Stomach smooth muscle (tissue), 2 donors: ENCODE results near the gene PDE11A.
"Not testable (repeated sequence)": the region's sequence is repeated elsewhere in the genome, so short reads cannot be mapped to it uniquely, and the experiment has no call there.

Experiments used
- H3K27ac ChIP-seq: one replicate; pipeline ENCODE4 v1.7.0; 2013; ENCODE audit warnings: mild to moderate bottlenecking, low read length, inconsistent platforms
- H3K27me3 ChIP-seq, 2 donors: one replicate each; pipeline ENCODE4 v1.7.0; 2013; ENCODE audit warnings: low read length in 2 of 2; ENCODE audit not compliant: insufficient read depth in 2 of 2, control insufficient read depth in 1 of 2
- H3K36me3 ChIP-seq, 2 donors: one replicate each; pipeline ENCODE4 v1.7.0; 2013; ENCODE audit warnings: low read length in 2 of 2; ENCODE audit not compliant: control insufficient read depth in 2 of 2, insufficient read depth in 2 of 2
- H3K4me1 ChIP-seq: one replicate; pipeline ENCODE4 v1.7.0; 2013; ENCODE audit warnings: low read length; ENCODE audit not compliant: control insufficient read depth, insufficient read depth
- H3K4me3 ChIP-seq, 2 donors: one replicate each; pipeline ENCODE4 v1.7.0; 2013; ENCODE audit warnings: low read length in 2 of 2
- H3K9ac ChIP-seq, 2 donors: one replicate each; pipeline ENCODE4 v1.7.0; 2013; ENCODE audit warnings: low read length in 2 of 2, mild to moderate bottlenecking in 1 of 2
- H3K9me3 ChIP-seq, 2 donors: one replicate each; pipeline ENCODE4 v1.7.0; 2013; ENCODE audit warnings: low read length in 2 of 2; ENCODE audit not compliant: control insufficient read depth in 2 of 2
- donor health status: healthy.
- donor health status: Pancreatic carcinoma.

The PDE11A gene

GRCh38 chr2:178106053-178106452 is 33.5 kb upstream of the PDE11A start:
- Histone ChIP-seq H3K4me1 (no peaks in the 10 kb centered on the region), H3K9ac (no peak overlapping the region)

GRCh38 chr2:178105566-178105965 is 33.0 kb upstream of the PDE11A start:
- Histone ChIP-seq H3K9ac (no peak overlapping the region), H3K27me3 (no peaks in the 10 kb centered on the region), H3K4me1 (no peaks in the 10 kb centered on the region), H3K9me3 (no peaks in the 10 kb centered on the region), H3K36me3 (no peaks in the 10 kb centered on the region), H3K27ac (no peak overlapping the region), H3K4me3 (no peak overlapping the region)

More at GRCh38 chr2:178106053-178106452, 33.5 kb upstream of the PDE11A start:
- H3K9me3 ChIP-seq, result no peaks in the 10 kb centered on the region
- no peak overlapping the region for H3K4me3 ChIP-seq
- no peaks in the 10 kb centered on the region for H3K27me3 ChIP-seq
- no peak overlapping the region for H3K27ac ChIP-seq
- H3K36me3 ChIP-seq, result no peaks in the 10 kb centered on the region

GRCh38 chr2:178101321-178102079 is 28.9 kb upstream of the PDE11A start:
- no peaks in the 10 kb centered on the region for H3K27me3 ChIP-seq
- H3K9me3 ChIP-seq, result no peaks in the 10 kb centered on the region
- no peaks in the 10 kb centered on the region for H3K36me3 ChIP-seq
- H3K27ac ChIP-seq, result no peak overlapping the region
- no peak overlapping the region for H3K4me3 ChIP-seq
- no peak overlapping the region for H3K9ac ChIP-seq
- no peaks in the 10 kb centered on the region for H3K4me1 ChIP-seq

- Histone ChIP-seq H3K4me3 (no peak overlapping the region), H3K27ac (no peak overlapping the region), H3K27me3 (no peaks in the 10 kb centered on the region), H3K9ac (no peak overlapping the region), H3K36me3 (no peaks in the 10 kb centered on the region), H3K4me1 (no peaks in the 10 kb centered on the region), H3K9me3 (peaks cover 0 to 2% of the 10 kb centered on the region in 2 donors)
These were observed 20.9 kb upstream of the PDE11A start for GRCh38 chr2:178093471-178093870.

- Histone ChIP-seq H3K4me1 (no peaks in the 10 kb centered on the region), H3K4me3 (no peak overlapping the region), H3K9ac (no peak overlapping the region), H3K27me3 (no peaks in the 10 kb centered on the region), H3K36me3 (no peaks in the 10 kb centered on the region), H3K27ac (no peak overlapping the region), H3K9me3 (peaks cover 0 to 2% of the 10 kb centered on the region in 2 donors)
These were observed 16.2 kb upstream of the PDE11A start for GRCh38 chr2:178088774-178089270.

GRCh38 chr2:178084273-178084672 is 11.7 kb upstream of the PDE11A start:
- Histone ChIP-seq H3K27me3 (no peaks in the 10 kb centered on the region), H3K9ac (no peak overlapping the region), H3K36me3 (no peaks in the 10 kb centered on the region), H3K4me1 (no peaks in the 10 kb centered on the region), H3K4me3 (no peak overlapping the region), H3K9me3 (no peaks in the 10 kb centered on the region), H3K27ac (no peak overlapping the region)

GRCh38 chr2:178082408-178083045 is 9.9 kb upstream of the PDE11A start:
- Histone ChIP-seq H3K4me3 (no peak overlapping the region), H3K4me1 (no peaks in the 10 kb centered on the region), H3K27ac (no peak overlapping the region), H3K27me3 (no peaks in the 10 kb centered on the region), H3K36me3 (no peaks in the 10 kb centered on the region), H3K9ac (no peak overlapping the region), H3K9me3 (no peaks in the 10 kb centered on the region)

GRCh38 chr2:178079279-178079678 is 6.7 kb upstream of the PDE11A start:
- H3K27me3 ChIP-seq, H3K27ac ChIP-seq, H3K4me3 ChIP-seq, H3K9me3 ChIP-seq, H3K9ac ChIP-seq, H3K36me3 ChIP-seq, H3K4me1 ChIP-seq: not testable (repeated sequence)

GRCh38 chr2:178076130-178076529 is 3.6 kb upstream of the PDE11A start:
- Histone ChIP-seq H3K27ac (no peak overlapping the region), H3K4me1 (peaks cover 8% of the 10 kb centered on the region), H3K9ac (no peak overlapping the region), H3K27me3 (peaks cover 12 to 13% of the 10 kb centered on the region in 2 donors), H3K36me3 (no peaks in the 10 kb centered on the region), H3K9me3 (no peaks in the 10 kb centered on the region), H3K4me3 (no peak overlapping the region)

- H3K27me3 ChIP-seq, result peaks cover 12 to 13% of the 10 kb centered on the region in 2 donors
- no peak overlapping the region for H3K4me3 ChIP-seq
- no peaks in the 10 kb centered on the region for H3K9me3 ChIP-seq
- no peak overlapping the region for H3K9ac ChIP-seq
- no peak overlapping the region for H3K27ac ChIP-seq
- peaks cover 8% of the 10 kb centered on the region for H3K4me1 ChIP-seq
- H3K36me3 ChIP-seq, result no peaks in the 10 kb centered on the region
These were observed 2.4 kb upstream of the PDE11A start for GRCh38 chr2:178075006-178075326.
